IMR-90 (cell line): ENCODE results near the gene RNU6-9. TPM values are rescaled to one million over a fixed set of nuclear protein-coding genes. Genes with fewer than 3 reads are reported as not detected.

ENCODE experiments used
- ATAC-seq: fragments of 200-7000 bp; cut with Tn5 transposase; 2 replicates; pipeline ENCODE4 v1.9.1; 2020; ENCODE audit warnings: low read depth, mild to moderate bottlenecking, moderate library complexity
- BruUV-seq: library from RNA; stranded (reverse); fragments of 400-500 nt; replicated peaks from 2 replicates; lab custom pipeline; 2021; lab: Mats Ljungman, UMichigan
- CTCF ChIA-PET: fragments of 300-600 bp; formaldehyde crosslinking; extraction: SDS; loops from one replicate; lab custom pipeline; 2021; ENCODE audit warnings: antibody characterized with exemption; lab: Yijun Ruan, JAX
- POLR2A ChIA-PET: fragments of 300-600 bp; sonication (Branson Sonifier 250); formaldehyde crosslinking; loops from one replicate; lab custom pipeline; 2022; ENCODE audit warnings: antibody characterized with exemption; ENCODE audit not compliant: unreplicated experiment; lab: Charles Lee
- DNase-seq: peaks from one replicate; pipeline ENCODE4 v3.0.0; 2013
- H2AFZ ChIP-seq: replicated peaks from 2 replicates; pipeline ENCODE3; 2013; ENCODE audit warnings: low read length, mild to moderate bottlenecking; ENCODE audit not compliant: poor library complexity
- H2AK5ac ChIP-seq: 2 replicates; pipeline ENCODE4 v1.6.1; 2013; ENCODE audit warnings: low read depth, low read length, inconsistent platforms
- H2AK9ac ChIP-seq: replicated peaks from 2 replicates; pipeline ENCODE3; 2013; ENCODE audit warnings: mild to moderate bottlenecking, low read depth, low read length, moderate library complexity; ENCODE audit not compliant: poor library complexity
- H2BK120ac ChIP-seq: 2 replicates; pipeline ENCODE4 v1.6.1; 2013; ENCODE audit warnings: low read depth, low read length, inconsistent platforms
- H2BK15ac ChIP-seq: 3 replicates; pipeline ENCODE4 v1.6.1; 2013; ENCODE audit warnings: low read depth, low read length, inconsistent platforms
- H2BK20ac ChIP-seq: 2 replicates; pipeline ENCODE4 v1.6.1; 2013; ENCODE audit warnings: low read depth, mild to moderate bottlenecking, inconsistent platforms, low read length, moderate library complexity
- H2BK5ac ChIP-seq: 2 replicates; pipeline ENCODE4 v1.6.1; 2013; ENCODE audit warnings: mild to moderate bottlenecking, low read depth, low read length, inconsistent platforms; ENCODE audit not compliant: poor library complexity, severe bottlenecking
- H3K14ac ChIP-seq: replicated peaks from 2 replicates; pipeline ENCODE4 v1.6.1; 2013; ENCODE audit warnings: low read depth, low read length, inconsistent platforms
- H3K18ac ChIP-seq: 2 replicates; pipeline ENCODE4 v1.6.1; 2013; ENCODE audit warnings: low read depth, low read length, control low read depth
- H3K23ac ChIP-seq: 2 replicates; pipeline ENCODE4 v1.6.1; 2013; ENCODE audit warnings: low read depth, low read length, inconsistent platforms
- H3K27ac ChIP-seq: 2 replicates; pipeline ENCODE4 v1.5.1; 2013; ENCODE audit warnings: mild to moderate bottlenecking, control low read depth, low read length; ENCODE audit not compliant: insufficient read depth
- H3K27me3 ChIP-seq: 2 replicates; pipeline ENCODE4 v1.6.1; 2013; ENCODE audit warnings: low read length; ENCODE audit not compliant: control insufficient read depth, insufficient read depth
- H3K36me3 ChIP-seq: 2 replicates; pipeline ENCODE4 v1.6.1; 2013; ENCODE audit warnings: low read length, mixed read lengths; ENCODE audit not compliant: control insufficient read depth, insufficient read depth
- H3K4ac ChIP-seq: 2 replicates; pipeline ENCODE4 v1.6.1; 2013; ENCODE audit warnings: low read depth, low read length, inconsistent platforms
- H3K4me1 ChIP-seq: 2 replicates; pipeline ENCODE4 v1.6.1; 2013; ENCODE audit warnings: low read length, mixed read lengths; ENCODE audit not compliant: control insufficient read depth, insufficient read depth
- H3K4me2 ChIP-seq: 2 replicates; pipeline ENCODE4 v1.6.1; 2013; ENCODE audit warnings: low read depth, mild to moderate bottlenecking, control low read depth, low read length, moderate library complexity
- H3K4me3 ChIP-seq: 2 replicates; pipeline ENCODE4 v1.5.1; 2013; ENCODE audit warnings: low read depth, mild to moderate bottlenecking, control low read depth, low read length, moderate library complexity; ENCODE audit not compliant: insufficient read depth
- H3K56ac ChIP-seq: 2 replicates; pipeline ENCODE4 v1.6.1; 2013; ENCODE audit warnings: low read length, inconsistent platforms; ENCODE audit not compliant: insufficient read depth; ENCODE audit errors: extremely low read depth
- H3K79me1 ChIP-seq, 2 experiments: 2 replicates each; pipeline ENCODE4 v1.6.1; 2013; ENCODE audit warnings: low read length in 2 of 2, inconsistent platforms in 1 of 2, low read depth in 1 of 2
- H3K9ac ChIP-seq: 2 replicates; pipeline ENCODE4 v1.6.1; 2013; ENCODE audit warnings: low read depth, low read length, control low read depth
- H3K9me1 ChIP-seq: 2 replicates; pipeline ENCODE4 v1.6.1; 2013; ENCODE audit warnings: low read length, inconsistent platforms; ENCODE audit not compliant: insufficient read depth
- H3K9me3 ChIP-seq: 2 replicates; pipeline ENCODE4 v1.6.1; 2013; ENCODE audit warnings: low read length; ENCODE audit not compliant: control insufficient read depth, insufficient read depth
- H4K20me1 ChIP-seq: 2 replicates; pipeline ENCODE4 v1.6.1; 2013; ENCODE audit warnings: low read length, inconsistent platforms; ENCODE audit not compliant: insufficient read depth
- H4K5ac ChIP-seq: 2 replicates; pipeline ENCODE4 v1.6.1; 2013; ENCODE audit warnings: mild to moderate bottlenecking, low read depth, low read length, control low read depth
- H4K8ac ChIP-seq, 2 experiments: 2 replicates each; pipeline ENCODE4 v1.6.1; 2013; ENCODE audit warnings: low read depth in 2 of 2, low read length in 2 of 2, control low read depth in 1 of 2, inconsistent platforms in 1 of 2
- H4K91ac ChIP-seq: 2 replicates; pipeline ENCODE4 v1.6.1; 2013; ENCODE audit warnings: low read depth, low read length, inconsistent platforms; ENCODE audit not compliant: insufficient read depth
- CEBPB ChIP-seq: IDR thresholded peaks from 2 replicates; pipeline ENCODE4 v1.6.1; 2012; ENCODE audit warnings: low read depth, low read length, improper control_type of control experiment
- RCOR1 ChIP-seq: IDR thresholded peaks from 2 replicates; pipeline ENCODE4 v1.6.1; 2012; ENCODE audit warnings: mild to moderate bottlenecking, low read length, improper control_type of control experiment; ENCODE audit not compliant: insufficient replicate concordance
- SMC3 ChIP-seq: fragments of 150-350 bp; IDR thresholded peaks from 2 replicates; pipeline ENCODE4 v1.6.1; 2016; ENCODE audit warnings: low read depth, mild to moderate bottlenecking, antibody characterized with exemption, low read length, moderate library complexity
- WGBS, 2 experiments: methylation state at CpG; one replicate each; pipeline versions ENCODE4 v1.1.5 to v1.1.7; 2013; ENCODE audit warnings: missing lambda C conversion rate in 2 of 2; ENCODE audit not compliant: insufficient read length in 1 of 2; ENCODE audit errors: extremely low coverage in 2 of 2; 5-methylcytosine and 5-hydroxymethylcytosine counted together
- dilution Hi-C: fragments of 300-500 bp; cut with HindIII; formaldehyde crosslinking; loops from one replicate; pipeline ENCODE4 v1.14.3; 2018; ENCODE audit warnings: low sequenced_read_pairs; ENCODE audit not compliant: unreplicated experiment
- in situ Hi-C: fragments of 300-500 bp; cut with MboI; formaldehyde crosslinking; loops from 3 replicates; pipeline ENCODE4 v1.14.3; 2019; ENCODE audit warnings: low sequenced_read_pairs, inconsistent platforms, mixed read lengths
- intact Hi-C: fragments of 100-400 bp; cut with micrococcal nuclease; formaldehyde crosslinking; loops from 2 replicates; pipeline ENCODE4 v1.10.0; 2022
- polyA plus RNA-seq, 3 experiments: library from polyadenylated mRNA; depleted of rRNA; stranded (reverse); fragments of >200 nt; gene quantifications; 2 replicates each; pipeline ENCODE4 v1.2.3, GENCODE V29; 2012; ENCODE audit warnings: low replicate concordance in 1 of 3
- total RNA-seq: library from RNA; depleted of rRNA; stranded (reverse); fragments of >200 nt; gene quantifications from 2 replicates; pipeline ENCODE4 v1.2.3, GENCODE V29; 2012

Gene RNU6-9
- total and polyA plus RNA-seq, 2 of the 4 experiments (the other 2 are of a cell fraction), result not detected

- H3K18ac ChIP-seq, result no peak overlapping the region
- POLR2A ChIA-PET, result no interaction called here
- H3K9me1 ChIP-seq, result no peaks in the 10 kb centered on the region
- no peak overlapping the region for H4K5ac ChIP-seq
- in situ Hi-C loops, result no loop called here
- no peak overlapping the region for H3K56ac ChIP-seq
- no peaks in the 10 kb centered on the region for H3K27me3 ChIP-seq
- TF ChIP-seq CEBPB (no peak), SMC3 (no peak), RCOR1 (no peak)
- DNase-seq (no peak), ATAC-seq (no peak)
- no peak overlapping the region for H3K4me2 ChIP-seq
- no peak overlapping the region for H4K8ac ChIP-seq
- H3K4me1 ChIP-seq, result no peaks in the 10 kb centered on the region
- peaks cover 6% of the 10 kb centered on the region for H4K20me1 ChIP-seq
- H2BK20ac ChIP-seq, result no peak overlapping the region
- H3K9ac ChIP-seq, result no peak overlapping the region
- H3K14ac ChIP-seq, result no peak overlapping the region
- CTCF ChIA-PET, result no interaction called here
- no peak overlapping the region for H2BK15ac ChIP-seq
- H3K4me3 ChIP-seq, result no peak overlapping the region
- H3K9me3 ChIP-seq, result no peaks in the 10 kb centered on the region
- peaks cover 3 to 11% of the 10 kb centered on the region in 2 experiments; a peak in 2 of 4 replicates for H3K79me1 ChIP-seq
- WGBS, 2 experiments, result 96% methylated on average over 19 of the region's 34 CpGs; no CpG with 5 or more reads in 1 of the 2 experiments
- BruUV-seq, result no TSS peak
- H4K91ac ChIP-seq, result no peak overlapping the region
- H3K4ac ChIP-seq, result no peak overlapping the region
- H2AFZ ChIP-seq, result no peak overlapping the region
- H3K23ac ChIP-seq, result no peak overlapping the region
- dilution Hi-C loops, result no loop called here
- H2BK5ac ChIP-seq, result no peak overlapping the region
- no peak overlapping the region for H2AK9ac ChIP-seq
- H3K36me3 ChIP-seq, result peaks cover 73% of the 10 kb centered on the region
- H2BK120ac ChIP-seq, result no peak overlapping the region
- no peak overlapping the region for H2AK5ac ChIP-seq
- H3K27ac ChIP-seq, result no peak overlapping the region
- intact Hi-C loops, result no loop called here
Observed at GRCh38 chr19:881385-882071, 11.8 kb upstream of the RNU6-9 start.
